HG02588 (cell line): ENCODE measurements around the gene LIPC.

Experiments used
- ATAC-seq: cut with Tn5 transposase; IDR thresholded peaks from one replicate; pipeline ENCODE4 v1.9.1; 2021; ENCODE audit warnings: mild to moderate bottlenecking, moderate library complexity; ENCODE audit not compliant: unreplicated experiment

The LIPC gene

DNA sequence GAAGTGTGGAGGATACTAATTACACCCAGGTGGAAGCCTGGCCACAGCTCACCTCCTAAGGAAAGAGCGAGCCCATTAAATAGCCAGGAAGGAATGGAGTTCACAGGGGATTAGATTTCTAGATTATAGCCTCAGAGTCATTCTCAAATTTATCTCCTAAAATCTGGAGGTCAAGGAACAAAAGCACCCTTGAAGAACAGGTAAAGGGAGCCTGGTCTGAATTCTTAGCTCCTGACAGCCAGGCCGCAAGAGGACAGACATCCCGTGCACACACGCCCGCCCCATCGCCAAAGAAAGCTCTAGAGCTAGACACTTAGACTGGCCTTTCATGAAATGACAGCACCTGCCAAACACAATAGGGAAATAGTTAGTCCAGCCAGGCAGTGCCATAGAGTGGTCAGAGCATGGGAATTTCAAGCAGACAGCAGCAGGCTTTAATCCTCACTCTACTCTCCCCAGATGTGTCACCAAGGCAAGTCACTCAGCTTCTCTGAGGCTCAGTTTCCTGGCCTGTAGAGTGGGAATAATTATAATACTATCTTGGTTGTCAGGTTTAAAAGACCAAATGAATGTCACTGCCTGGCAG, 59.2 kb downstream of the LIPC start:
- no peak for ATAC-seq

DNA sequence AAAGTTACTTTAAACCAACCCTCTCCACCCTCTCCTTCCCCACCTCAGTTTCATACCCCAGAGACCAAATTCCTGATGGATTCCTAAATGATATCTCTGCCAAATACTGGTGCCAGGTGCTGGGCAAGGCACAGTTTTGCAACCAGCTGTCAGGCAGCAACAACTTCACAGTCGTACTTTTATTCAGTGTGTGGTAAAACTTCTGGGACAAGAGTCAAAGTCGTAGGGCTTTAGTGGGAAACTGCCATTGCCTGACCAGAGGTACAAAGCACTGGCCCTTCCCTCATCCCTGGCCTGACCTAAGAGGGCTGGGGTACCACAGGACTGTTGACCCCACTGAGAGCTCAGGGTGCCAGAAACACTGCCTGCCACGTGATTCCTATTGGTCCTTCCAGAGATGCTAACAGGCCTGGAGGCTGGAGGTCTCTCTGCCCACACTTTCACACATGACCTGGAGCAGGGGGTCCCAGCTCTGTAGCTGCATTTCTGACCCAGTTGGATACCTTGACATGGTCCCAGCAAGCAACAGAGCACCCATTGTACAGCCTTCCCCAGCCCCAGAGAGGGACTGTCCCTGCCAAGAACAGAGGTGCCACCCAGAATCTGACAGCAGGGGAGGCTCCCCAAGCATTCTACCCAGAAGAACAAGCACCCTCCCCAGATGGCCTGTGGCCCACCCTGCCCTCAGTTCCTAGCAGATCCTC, 59.9 kb downstream of the LIPC start:
- ATAC-seq: no peak

DNA sequence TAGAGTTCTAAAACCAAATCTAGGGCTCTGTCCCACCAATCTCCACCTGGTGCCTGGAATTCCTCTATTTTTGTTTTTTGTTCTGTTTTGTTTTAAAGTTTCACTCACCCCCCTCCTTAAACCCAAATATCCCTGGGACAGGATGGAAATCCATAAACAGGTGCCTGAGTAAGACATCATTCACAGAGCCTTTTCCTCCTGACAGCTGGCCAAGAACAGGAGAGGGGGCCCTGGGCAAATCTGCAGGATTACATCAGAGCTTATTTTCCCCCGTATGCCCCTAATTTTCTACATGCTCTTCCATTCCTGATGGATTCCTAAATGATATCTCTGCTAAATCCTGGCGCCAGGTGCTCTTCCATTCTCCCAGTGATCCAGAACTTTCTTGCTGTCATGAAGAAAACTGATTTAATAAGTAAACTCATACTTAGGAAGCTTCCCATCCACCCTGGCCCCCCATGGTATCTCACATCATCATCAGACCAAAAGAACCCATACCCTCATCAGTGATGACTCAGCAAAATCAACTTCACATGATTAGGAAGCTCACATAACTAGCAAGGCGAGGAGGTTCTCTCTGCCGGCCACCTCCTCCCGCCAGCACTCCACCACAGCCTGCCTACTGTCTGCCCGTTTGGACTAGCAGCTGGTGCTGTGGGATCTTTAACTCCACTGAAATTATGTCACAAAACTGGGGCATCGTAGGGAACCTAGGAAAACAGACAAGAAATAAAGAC, 61.0 kb downstream of the LIPC start:
- ATAC-seq: no peak

DNA sequence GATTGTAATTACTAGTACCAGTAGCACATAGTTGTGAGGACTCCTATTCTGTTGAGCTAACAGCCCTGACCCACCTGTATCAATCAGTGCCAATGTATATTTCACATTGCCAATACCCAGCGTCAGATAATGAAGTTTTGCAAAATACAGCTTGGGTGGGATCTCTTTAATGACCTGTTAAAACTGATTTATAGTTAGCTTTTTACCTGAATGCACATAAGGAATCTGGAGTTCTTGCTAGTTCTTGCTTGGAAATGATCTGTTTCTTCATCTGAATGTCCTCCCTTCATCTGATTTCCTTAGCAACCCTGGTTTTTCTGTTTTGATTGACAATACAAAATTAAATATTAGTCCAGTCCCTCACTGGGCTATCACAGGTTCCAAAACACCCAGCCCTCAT, 62.8 kb downstream of the LIPC start:
- ATAC-seq: no peak

DNA sequence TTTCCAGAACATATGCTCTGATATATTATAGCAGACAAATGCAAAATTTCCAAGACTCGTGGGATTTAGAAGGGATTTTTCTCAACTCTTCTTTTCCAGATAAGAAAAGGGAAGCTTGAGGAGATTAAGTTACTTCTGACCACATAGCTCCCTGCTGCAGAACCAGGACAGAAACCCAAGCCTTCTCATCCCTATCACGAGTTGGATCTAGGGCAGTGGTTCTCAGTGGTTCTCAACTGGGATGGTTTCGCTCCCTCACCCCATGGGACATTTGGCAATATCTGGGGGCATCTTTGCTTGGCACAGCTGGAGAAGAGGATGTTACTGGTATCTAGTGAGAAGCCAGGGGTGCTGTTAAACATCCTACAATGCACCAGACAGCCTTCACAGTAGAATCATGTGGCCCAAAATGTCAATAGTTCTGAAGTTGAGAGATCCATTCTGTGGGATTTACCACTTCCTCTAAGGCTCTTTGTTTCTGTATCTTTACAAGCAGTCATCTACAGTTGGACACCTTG, 64.2 kb downstream of the LIPC start:
- no peak for ATAC-seq

DNA sequence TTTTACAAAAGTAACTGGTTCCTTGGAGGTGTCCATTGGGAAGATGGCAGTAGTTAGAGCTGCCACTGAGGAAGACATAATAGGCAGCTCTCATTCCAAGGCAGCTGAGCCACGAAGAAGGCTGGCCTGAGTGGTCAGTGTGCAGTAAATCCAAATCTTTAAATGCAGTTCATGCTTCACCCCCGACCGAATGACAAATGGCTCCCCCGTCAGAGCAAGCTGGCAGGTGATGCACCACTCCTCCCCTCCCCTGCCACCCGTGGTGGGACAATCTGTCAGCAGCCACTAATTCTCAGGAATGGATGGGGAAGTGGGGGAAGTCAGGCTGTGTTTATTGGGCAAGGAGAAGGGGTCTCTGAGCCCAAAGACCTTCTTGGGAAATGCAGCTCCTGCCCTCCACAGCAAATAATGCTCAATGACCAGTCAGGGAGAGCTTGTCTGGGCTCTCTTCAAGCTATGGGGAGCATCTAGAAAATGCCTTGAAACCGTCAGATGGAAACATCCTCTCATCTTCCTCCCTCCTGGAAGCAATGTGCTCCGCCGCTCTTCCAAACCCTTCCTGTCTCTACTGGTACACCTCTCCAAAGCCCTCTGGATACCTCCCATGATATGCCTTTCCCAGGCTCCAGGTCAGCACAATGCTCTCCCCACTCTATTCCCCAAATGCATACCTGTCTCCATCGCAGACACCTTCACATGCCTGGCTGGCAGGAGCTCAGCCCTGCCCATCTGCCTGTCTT, 65.4 kb downstream of the LIPC start:
- ATAC-seq: no peak

DNA sequence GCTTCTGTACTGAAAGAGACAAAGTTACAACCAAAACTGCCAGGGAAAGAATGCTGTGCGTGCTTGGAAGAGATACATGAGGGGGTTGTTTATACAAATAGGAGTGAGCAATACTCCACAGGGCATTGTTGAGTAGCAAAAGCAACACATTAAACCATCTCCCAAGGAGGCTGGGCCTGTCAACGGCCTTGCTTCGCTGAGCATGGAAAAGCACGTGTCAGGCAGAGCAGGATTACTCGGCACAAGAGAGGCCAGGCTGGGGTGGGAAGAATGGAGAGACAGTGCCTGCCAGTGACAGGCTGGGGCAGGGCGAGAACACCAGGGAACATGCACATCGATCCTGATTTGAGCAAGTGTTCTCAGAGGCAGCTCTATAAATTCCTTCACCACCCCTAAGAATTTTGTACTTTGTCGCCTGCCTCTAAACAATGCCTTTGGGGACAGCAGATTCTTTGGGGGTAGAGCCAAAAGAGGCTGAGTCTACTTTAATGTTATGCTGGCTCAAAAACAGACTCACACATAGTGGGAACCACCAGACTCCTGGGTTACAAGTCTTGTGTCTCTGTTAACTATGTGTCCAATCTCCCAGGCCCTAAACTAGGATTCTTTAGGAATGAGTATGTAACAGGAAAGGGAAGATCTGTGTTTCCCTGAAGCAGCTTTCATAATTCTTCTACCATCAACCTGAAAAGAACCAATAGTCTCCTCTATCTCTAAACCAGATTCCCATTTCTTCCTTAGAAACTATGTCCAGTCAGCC, 67.2 kb downstream of the LIPC start:
- no peak for ATAC-seq

DNA sequence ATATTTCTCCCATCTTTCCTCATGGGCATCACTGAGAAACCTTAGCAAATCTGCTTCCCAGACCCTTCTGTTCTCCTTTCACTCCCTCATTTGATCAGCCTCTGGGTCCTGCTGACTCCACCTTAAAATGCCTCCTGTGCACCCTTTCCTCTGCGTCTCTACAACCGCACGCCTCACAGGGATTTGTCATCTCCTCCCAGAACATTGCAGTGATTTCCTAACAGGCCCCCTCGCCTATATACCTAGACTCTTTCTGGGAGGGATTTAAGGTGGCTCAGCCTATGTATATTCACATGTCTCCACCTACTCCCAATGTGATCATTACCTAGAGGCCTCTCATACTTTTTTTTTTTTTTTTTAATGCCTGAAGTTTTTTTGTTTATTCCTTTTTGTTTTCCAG, 69.2 kb downstream of the LIPC start:
- ATAC-seq: no peak

DNA sequence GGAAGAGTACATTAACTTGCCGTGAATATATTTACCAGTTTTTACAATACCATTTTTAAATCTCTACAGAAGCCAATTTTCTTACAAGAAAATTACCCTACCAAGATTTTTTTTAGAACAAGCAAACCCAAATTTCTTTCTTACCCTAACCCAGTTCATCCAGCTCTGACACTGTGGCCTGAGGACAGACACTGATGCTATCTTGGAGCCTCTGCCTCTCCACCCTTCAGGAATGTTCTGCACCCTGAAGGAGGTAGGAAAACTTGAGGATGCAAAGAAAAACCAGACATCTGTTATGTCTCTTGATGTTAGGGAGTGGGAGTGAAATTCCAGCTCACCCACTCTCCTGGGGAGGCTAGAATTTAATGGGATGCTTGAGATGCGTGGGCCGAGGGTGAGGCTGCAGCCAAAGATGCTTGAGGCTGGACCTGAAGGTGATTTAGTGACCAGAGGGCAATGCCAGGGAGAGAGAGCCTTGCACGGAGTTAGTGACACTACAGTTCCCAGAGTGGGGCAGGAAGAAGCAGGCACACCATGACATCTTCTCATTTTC, 69.9 kb downstream of the LIPC start:
- ATAC-seq: no peak

DNA sequence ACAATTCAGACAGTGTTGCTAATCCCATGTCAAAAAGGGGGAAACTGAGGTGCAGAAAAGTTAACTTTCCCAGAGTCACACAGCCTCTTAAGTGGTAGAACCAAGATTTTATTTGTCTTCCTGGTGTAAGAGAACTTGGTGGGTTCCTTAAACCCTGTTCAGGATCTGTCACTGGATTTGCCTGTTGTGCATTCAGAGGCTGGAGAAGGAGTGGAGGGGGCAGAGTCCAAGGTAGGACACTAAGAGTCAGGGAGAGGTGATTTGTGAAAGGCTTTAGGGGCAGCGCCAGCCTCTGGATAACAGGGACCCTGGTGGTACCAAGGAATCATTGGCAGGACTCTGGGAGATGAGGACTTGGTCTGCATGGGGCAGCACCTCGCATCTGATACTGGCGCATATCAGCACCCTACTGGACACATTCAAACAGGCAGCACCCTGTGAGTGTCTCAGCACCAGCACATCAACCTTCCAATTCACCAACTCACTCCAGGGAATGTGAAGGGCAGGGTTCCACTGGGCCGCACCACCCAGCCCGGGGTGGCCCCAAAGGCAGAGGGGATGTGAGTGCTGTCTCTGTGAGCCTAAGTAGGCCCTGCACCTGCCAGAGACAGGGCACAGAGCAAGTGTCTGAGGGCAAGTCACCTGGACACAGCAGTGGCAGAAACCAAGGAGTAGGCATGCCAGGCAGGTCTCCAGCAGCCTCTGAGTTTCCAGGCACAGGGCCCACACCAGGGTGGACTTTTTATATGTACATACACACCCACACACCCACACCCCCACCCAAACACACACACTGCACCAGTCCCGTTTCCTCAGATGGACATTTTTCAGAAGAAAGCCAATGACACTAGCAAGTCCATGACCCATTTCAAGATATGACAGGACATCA, 71.6 kb downstream of the LIPC start:
- no peak for ATAC-seq

DNA sequence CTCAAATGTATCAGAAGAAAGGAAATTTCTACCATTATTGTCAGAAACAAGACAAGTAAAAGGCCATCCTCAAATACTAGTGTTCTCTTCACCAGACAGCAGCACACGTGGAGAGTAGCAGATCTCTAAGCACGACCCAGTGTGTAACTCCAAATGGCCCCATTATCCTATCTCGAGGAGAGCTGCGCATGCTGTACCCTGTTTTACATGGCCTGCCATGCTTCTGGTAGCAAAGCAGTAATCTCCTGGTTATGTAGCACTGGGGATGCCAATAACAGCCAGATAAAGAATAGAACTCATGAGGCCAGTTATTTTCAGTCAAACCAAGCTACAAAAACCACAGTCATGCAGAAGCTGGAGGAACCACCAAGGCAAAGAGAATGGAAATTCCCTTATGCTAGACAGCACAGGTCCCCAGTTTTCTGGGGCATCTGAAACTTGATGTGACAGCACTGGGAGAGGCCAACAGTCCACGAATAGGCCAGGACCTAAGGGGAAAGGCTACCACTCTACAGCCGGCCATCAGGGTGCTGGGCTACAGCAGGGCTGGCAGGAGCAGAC, 73.0 kb downstream of the LIPC start:
- ATAC-seq: no peak

DNA sequence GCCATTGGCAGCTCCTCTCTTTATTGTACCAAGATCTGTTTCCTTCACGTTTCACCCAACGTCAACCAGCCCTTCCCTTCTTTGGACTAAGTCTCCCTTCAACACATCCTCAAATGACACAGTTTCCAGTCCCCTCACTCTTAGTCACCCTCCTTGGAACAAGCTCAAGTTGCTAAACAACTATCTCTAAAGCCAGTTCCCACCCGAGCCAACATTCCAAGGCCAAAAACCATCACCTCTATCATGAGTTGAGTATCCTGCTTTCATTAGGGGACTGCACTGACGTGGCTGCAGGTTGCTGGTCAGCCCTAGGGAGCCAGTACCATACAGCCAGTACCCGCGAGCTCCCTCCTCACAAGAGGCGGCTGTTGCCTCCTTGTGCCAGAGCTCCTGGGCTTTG, 73.8 kb downstream of the LIPC start:
- ATAC-seq: no peak

DNA sequence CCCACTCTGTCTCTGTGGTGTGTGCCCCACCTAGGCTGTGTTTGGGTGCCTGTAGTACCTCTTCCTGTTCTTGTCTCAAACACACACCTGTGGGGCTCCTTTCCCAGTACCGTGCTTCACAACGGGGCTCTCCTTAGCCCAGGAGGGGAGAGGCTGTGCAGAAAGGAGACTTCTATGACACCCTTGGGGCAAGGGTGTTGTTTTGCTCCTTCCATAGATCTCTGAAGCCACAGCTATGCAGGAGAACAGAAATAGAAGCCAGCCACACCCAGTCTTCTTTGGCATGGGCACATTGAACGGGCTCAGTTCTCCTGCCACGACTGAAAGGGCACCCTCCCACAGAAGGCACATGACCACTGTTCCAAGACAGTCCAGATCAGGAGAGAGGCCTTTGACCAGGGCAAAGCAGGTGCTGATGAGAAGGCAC, 74.3 kb downstream of the LIPC start:
- no peak for ATAC-seq

DNA sequence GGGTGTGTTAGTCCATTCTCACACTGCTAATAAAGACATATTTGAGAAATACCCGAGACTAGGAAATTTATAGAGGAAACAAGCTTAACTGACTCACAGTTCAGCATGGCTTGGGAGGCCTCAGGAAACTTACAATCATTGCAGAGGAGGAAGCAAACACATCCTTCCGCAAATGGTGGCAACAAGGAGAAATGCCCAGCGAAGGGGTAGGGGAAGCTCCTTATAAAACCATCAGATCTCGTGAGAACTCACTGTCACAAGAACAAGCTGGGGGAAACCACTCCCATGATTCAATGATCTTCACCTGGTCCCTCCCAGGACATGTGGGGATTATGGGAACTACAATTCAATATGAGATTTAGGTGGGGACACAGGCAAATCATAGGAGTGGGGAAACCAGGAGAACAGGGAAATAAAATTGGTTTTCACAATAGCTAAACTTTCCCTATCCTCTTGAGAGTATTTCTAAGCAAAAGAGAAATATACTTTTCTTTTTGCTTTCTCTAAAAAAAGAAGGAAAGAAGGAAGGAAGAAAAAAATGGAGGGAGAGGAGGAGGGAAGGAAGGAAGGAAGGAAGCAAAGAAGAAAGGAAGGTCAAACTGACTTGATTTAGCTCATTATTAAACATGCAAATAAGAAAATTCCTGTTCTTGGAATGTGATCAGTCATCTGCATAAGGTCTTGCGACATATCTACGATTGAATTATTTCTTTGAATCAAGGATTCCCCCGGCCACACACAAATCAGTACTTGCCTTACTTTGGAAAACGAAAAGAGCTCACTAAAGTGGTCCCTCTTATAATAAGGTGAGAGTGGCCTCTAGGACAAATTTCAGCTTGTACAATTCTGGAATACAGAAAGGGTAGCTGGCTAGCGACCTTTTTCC, 75.2 kb downstream of the LIPC start:
- ATAC-seq: no peak

DNA sequence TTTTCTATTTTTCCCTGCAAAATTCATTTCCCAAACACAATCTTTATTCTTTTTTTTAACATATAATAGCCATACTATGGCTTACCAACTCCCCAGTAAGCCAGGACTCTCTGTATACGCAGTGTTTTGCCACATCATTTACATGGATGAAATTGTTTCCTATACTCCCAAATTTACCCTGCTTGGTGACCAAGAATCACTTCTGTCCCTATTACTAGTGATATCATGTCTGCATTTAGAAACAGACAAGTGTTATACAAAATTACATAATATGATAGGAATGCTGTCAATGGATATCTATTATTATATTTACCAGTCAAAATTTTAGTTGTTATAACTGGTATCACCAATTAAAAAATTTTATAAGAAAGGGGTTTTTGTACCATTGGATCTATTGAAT, 77.8 kb downstream of the LIPC start:
- ATAC-seq: no peak

DNA sequence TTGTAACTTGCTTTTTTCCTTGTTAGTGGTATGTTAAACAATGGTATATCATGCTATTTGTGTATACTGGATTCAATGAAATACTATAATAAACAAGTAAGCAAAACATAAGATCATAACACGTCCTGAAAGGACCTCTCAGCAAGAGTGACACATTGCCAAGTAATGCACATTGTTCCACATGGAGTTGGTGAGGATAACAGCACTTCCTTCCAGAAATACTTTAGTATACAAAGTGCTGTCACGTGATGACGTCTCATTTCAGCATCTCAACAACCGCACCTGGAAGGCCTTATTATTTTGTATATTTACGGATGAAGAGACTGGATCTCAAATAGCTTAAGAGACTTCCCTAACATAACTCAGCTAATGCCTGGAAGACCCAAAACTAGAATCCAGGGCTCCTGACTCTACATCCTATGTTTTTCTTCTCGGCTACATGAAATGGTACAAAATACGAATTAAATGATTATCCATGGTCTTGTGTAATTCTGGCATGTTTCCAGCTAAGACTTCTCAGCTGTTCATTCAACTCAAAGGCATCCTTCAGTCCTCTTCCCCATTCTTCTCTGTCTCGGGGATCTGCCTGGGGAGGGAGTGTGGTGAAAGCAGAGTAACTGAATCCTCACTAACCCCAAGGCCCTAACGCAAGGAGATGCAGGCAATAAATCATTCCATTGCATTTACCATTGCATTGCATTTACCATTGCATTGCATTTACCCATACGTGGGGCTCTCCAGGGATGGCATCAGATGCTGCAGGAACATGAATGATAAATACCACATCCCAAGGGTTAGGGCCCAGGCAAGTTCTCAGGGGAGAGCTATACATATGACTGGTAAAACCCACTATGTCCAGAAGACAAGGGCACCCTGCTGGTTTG, 79.2 kb downstream of the LIPC start:
- ATAC-seq: no peak

DNA sequence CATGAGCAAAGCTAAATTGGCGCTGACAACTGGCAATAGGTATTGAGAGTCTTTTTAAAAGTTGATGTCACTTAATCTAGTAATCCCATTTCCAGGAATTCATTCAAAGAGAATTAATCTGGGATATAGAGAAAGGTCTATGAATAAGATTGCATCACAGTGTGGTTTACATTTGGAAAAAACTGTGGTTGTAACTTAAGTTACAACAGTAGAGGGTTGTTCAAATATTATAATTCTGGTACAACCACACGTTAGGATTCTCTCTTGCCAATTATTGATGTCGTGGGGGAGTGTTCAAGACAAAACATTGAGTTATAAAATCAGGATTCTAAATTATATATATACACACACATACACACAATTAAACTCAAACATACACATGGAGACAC, 79.8 kb downstream of the LIPC start:
- no peak for ATAC-seq
